Measurements from ENCODE around the gene DSCAML1.

DSCAML1 gene

GRCh38 chr11:117752071-117752470, 44.9 kb downstream of the DSCAML1 start:
- no peak for DNase-seq (ENCODE audit: low spot score)

- DNase-seq (ENCODE audit: low spot score): peak; percentile 33
Observed at GRCh38 chr11:117750916-117751662, 45.9 kb downstream of the DSCAML1 start.

- DNase-seq (ENCODE audit: low spot score): no peak
Observed at GRCh38 chr11:117750357-117750756, 46.7 kb downstream of the DSCAML1 start.

GRCh38 chr11:117749541-117749910, 47.5 kb downstream of the DSCAML1 start:
- no peak for DNase-seq (ENCODE audit: low spot score)

- DNase-seq (ENCODE audit: low spot score): no peak
Observed at GRCh38 chr11:117748771-117749540, 48.1 kb downstream of the DSCAML1 start.

GRCh38 chr11:117747892-117748291, 49.1 kb downstream of the DSCAML1 start:
- no peak for DNase-seq (ENCODE audit: low spot score)

- no peak for DNase-seq (ENCODE audit: low spot score)
Observed at GRCh38 chr11:117745346-117745745, 51.7 kb downstream of the DSCAML1 start.

- no peak for DNase-seq (ENCODE audit: low spot score)
Observed at GRCh38 chr11:117744471-117745150, 52.4 kb downstream of the DSCAML1 start.

GRCh38 chr11:117743121-117743815, 53.7 kb downstream of the DSCAML1 start:
- no peak for DNase-seq (ENCODE audit: low spot score)

- no peak for DNase-seq (ENCODE audit: low spot score)
Observed at GRCh38 chr11:117738246-117738957, 58.6 kb downstream of the DSCAML1 start.

GRCh38 chr11:117735350-117735977, 61.6 kb downstream of the DSCAML1 start:
- peak; percentile 57 for DNase-seq (ENCODE audit: low spot score)

- peak; percentile 59 for DNase-seq (ENCODE audit: low spot score)
Observed at GRCh38 chr11:117734601-117735024, 62.4 kb downstream of the DSCAML1 start.

GRCh38 chr11:117733316-117733715, 63.7 kb downstream of the DSCAML1 start:
- DNase-seq (ENCODE audit: low spot score): no peak

- no peak for DNase-seq (ENCODE audit: low spot score)
Observed at GRCh38 chr11:117731722-117732290, 65.2 kb downstream of the DSCAML1 start.

GRCh38 chr11:117730208-117730800, 66.7 kb downstream of the DSCAML1 start:
- DNase-seq (ENCODE audit: low spot score): no peak

GRCh38 chr11:117725048-117725734, 71.8 kb downstream of the DSCAML1 start:
- peak; percentile 62 for DNase-seq (ENCODE audit: low spot score)

GRCh38 chr11:117724621-117725020, 72.4 kb downstream of the DSCAML1 start:
- no peak for DNase-seq (ENCODE audit: low spot score)

- DNase-seq (ENCODE audit: low spot score): no peak
Observed at GRCh38 chr11:117724104-117724503, 72.9 kb downstream of the DSCAML1 start.

- DNase-seq (ENCODE audit: low spot score): no peak
Observed at GRCh38 chr11:117723277-117724024, 73.6 kb downstream of the DSCAML1 start.

All from Ammon's horn (tissue), 1 donor.